NCI-H526 (cell line): ENCODE data around the gene DYSF.
A peak's percentile ranks its signal among the peaks of the same experiment; 100 is the strongest.

ENCODE experiments used
- DNase-seq, 2 experiments: peaks; one replicate each; lab custom pipeline; 2025; lab: John Stamatoyannopoulos, UW

The DYSF gene

GRCh38 chr2:71693286-71694270 is 240.2 kb downstream of the DYSF start:
- DNase-seq = no peak

- no peak for DNase-seq
Measured at GRCh38 chr2:71694501-71695234, 241.3 kb downstream of the DYSF start.

GRCh38 chr2:71695235-71696120 is 242.1 kb downstream of the DYSF start:
- DNase-seq = no peak

GRCh38 chr2:71696381-71696780 is 243.0 kb downstream of the DYSF start:
- DNase-seq = no peak

- no peak for DNase-seq
Measured at GRCh38 chr2:71697106-71698004, 244.0 kb downstream of the DYSF start.

GRCh38 chr2:71699428-71699827 is 246.1 kb downstream of the DYSF start:
- no peak for DNase-seq

- DNase-seq = peak; percentile 29 to 60
Measured at GRCh38 chr2:71700041-71700657, 246.8 kb downstream of the DYSF start.

- no peak for DNase-seq
Measured at GRCh38 chr2:71700658-71701397, 247.5 kb downstream of the DYSF start.

GRCh38 chr2:71702071-71702970 is 249.0 kb downstream of the DYSF start:
- no peak for DNase-seq

- DNase-seq = no peak
Measured at GRCh38 chr2:71702971-71703898, 249.9 kb downstream of the DYSF start.

- no peak for DNase-seq
Measured at GRCh38 chr2:71704131-71704561, 250.8 kb downstream of the DYSF start.

- DNase-seq = no peak
Measured at GRCh38 chr2:71704688-71705087, 251.3 kb downstream of the DYSF start.

GRCh38 chr2:71705171-71705960 is 252.0 kb downstream of the DYSF start:
- DNase-seq = no peak

GRCh38 chr2:71706121-71706520 is 252.8 kb downstream of the DYSF start:
- no peak for DNase-seq

GRCh38 chr2:71706836-71707235 is 253.5 kb downstream of the DYSF start:
- no peak for DNase-seq

- no peak for DNase-seq
Measured at GRCh38 chr2:71710367-71711132, 257.2 kb downstream of the DYSF start.
